Kidney (tissue), 14 donors: ENCODE measurements around the gene SOX5. TPM values are rescaled to one million over a fixed set of nuclear protein-coding genes. Genes with fewer than 3 reads are reported as not detected.
A peak's percentile ranks its signal among the peaks of the same experiment; 100 is the strongest.

Source experiments
- DNase-seq, 5 donors: peaks; one replicate each; pipeline ENCODE4 v3.0.0-alpha.2; 2013 to 2020
- FAIRE-seq: peaks from 2 replicates; lab custom pipeline; 2012; peaks lifted over from hg19 to GRCh38; lab: Jason Lieb, UNC
- H3K27ac ChIP-seq, 2 donors: one replicate each; pipeline ENCODE4 v1.7.0; 2013; ENCODE audit warnings: low read depth in 2 of 2, low read length in 2 of 2, inconsistent platforms in 1 of 2
- H3K27me3 ChIP-seq: one replicate; pipeline ENCODE4 v1.7.1; 2013; ENCODE audit warnings: low read length, inconsistent platforms; ENCODE audit not compliant: control insufficient read depth, insufficient read depth
- H3K36me3 ChIP-seq, 3 donors: one replicate each; pipeline versions ENCODE4 v1.7.0 to v1.7.1; 2013; ENCODE audit warnings: low read length in 3 of 3, control low read depth in 1 of 3, inconsistent platforms in 1 of 3; ENCODE audit not compliant: insufficient read depth in 3 of 3, control insufficient read depth in 2 of 3
- H3K4me1 ChIP-seq, 3 donors: one replicate each; pipeline versions ENCODE4 v1.7.0 to v1.7.1; 2013; ENCODE audit warnings: low read length in 3 of 3, inconsistent platforms in 1 of 3, low read depth in 1 of 3; ENCODE audit not compliant: control insufficient read depth in 2 of 3, insufficient read depth in 2 of 3
- H3K4me3 ChIP-seq, 3 donors: one replicate each; pipeline versions ENCODE4 v1.7.0 to v1.8.1; 2013; ENCODE audit warnings: low read length in 3 of 3, control low read depth in 1 of 3, inconsistent platforms in 1 of 3
- H3K9ac ChIP-seq, 3 donors: one replicate each; pipeline versions ENCODE4 v1.7.0 to v1.7.1; 2013; ENCODE audit warnings: low read length in 3 of 3, control low read depth in 1 of 3, inconsistent platforms in 1 of 3
- H3K9me3 ChIP-seq, 3 donors: one replicate each; pipeline versions ENCODE4 v1.7.0 to v1.7.1; 2013; ENCODE audit warnings: low read length in 3 of 3, control low read depth in 1 of 3, inconsistent platforms in 1 of 3; ENCODE audit not compliant: control insufficient read depth in 2 of 3, insufficient read depth in 1 of 3
- intact Hi-C: fragments of 100-400 bp; cut with DNase I; formaldehyde crosslinking; loops from one replicate; pipeline ENCODE4 v1.11.1; 2022
- polyA plus RNA-seq: library from polyadenylated mRNA; stranded (reverse); fragments of 350-450 nt; fragmentation: Illumina TruSeq; extraction: RNeasy Lipid Tissue Mini Kit (QIAGEN cat#74804); gene quantifications from one replicate; pipeline ENCODE4 v1.2.3, GENCODE V29; 2014; ENCODE audit warnings: low read depth, low replicate concordance; ENCODE audit not compliant: insufficient read depth
- total RNA-seq: library from RNA; stranded (reverse); fragmentation: NEBNext Ultra II Directional; extraction: Animal tissue kit (Norgen Biotek cat#: 25700); gene quantifications from one replicate; pipeline ENCODE4 v1.2.1, GENCODE V29; 2021
- TF ChIP-seq, protein P1 (sequence below): IDR thresholded peaks from 3 replicates; pipeline ENCODE4 v1.5.1; 2012; ENCODE audit warnings: mild to moderate bottlenecking, moderate library complexity, borderline replicate concordance; ENCODE audit not compliant: insufficient read depth; ENCODE audit errors: extremely low read depth
- donor health status: control.
- donor health status: control.
- donor health status: control.
- donor health status: control.
- donor health status: control.
- donor health status: DM: yes; HTN: yes; CAD: no.
- donor health status: Normal renal cell carcinoma (clear cell type).

Gene SOX5
- total and polyA plus RNA-seq, 2 donors from 2014 or later, result 0.54 to 10.8 TPM

DNA sequence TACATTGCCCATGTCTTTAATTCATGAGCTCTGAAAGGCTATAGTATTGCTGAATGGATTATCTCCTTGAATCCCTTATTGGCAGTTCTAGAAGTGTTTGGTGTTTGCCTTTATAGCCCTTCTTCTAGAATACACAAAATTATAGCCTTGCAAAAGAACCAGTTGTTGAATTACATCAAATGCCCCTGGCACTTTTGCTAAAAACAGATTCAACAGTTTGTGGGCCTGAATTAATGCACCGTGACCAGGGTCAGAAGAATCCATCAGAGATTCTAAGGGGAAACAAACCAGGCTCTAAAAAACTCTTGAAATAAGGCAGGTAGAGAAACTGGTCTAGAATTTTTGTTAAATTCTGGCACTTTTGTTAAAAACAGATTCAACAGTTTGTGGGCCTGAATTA is 197.8 kb downstream of the SOX5 start:
- FAIRE-seq (no peak), DNase-seq (peak in 3 of 5 donors; percentile 21 to 41 (median 39))
- H3K36me3 ChIP-seq, result no peaks in the 10 kb centered on the region
- H3K9ac ChIP-seq, result no peak overlapping the region
- no peak overlapping the region for H3K27ac ChIP-seq
- H3K4me3 ChIP-seq, result no peak overlapping the region
- H3K27me3 ChIP-seq, result no peaks in the 10 kb centered on the region
- TF ChIP-seq, protein P1, sequence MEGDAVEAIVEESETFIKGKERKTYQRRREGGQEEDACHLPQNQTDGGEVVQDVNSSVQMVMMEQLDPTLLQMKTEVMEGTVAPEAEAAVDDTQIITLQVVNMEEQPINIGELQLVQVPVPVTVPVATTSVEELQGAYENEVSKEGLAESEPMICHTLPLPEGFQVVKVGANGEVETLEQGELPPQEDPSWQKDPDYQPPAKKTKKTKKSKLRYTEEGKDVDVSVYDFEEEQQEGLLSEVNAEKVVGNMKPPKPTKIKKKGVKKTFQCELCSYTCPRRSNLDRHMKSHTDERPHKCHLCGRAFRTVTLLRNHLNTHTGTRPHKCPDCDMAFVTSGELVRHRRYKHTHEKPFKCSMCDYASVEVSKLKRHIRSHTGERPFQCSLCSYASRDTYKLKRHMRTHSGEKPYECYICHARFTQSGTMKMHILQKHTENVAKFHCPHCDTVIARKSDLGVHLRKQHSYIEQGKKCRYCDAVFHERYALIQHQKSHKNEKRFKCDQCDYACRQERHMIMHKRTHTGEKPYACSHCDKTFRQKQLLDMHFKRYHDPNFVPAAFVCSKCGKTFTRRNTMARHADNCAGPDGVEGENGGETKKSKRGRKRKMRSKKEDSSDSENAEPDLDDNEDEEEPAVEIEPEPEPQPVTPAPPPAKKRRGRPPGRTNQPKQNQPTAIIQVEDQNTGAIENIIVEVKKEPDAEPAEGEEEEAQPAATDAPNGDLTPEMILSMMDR, result no peak
- intact Hi-C loops, result no loop called here
- H3K4me1 ChIP-seq, result no peaks in the 10 kb centered on the region
- H3K9me3 ChIP-seq, result no peaks in the 10 kb centered on the region

DNA sequence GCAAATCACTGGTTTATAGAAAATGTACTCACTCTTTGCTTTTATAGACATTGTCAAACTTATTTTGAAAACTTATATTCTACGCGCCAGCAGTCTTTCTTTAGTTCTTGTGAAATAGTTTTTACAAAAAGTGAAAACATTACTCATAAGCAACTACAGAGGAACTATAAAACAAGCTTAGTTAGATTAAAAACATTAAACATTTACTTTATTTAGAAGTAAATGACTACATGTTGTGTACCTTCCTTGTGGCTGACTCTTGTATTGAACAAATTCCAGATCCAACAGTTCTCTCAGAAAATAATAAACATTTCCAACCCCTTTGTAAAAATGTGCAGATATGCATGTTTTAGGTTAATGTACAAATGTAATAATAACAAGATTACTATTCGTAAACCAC is 198.5 kb downstream of the SOX5 start:
- FAIRE-seq (peak; percentile 45), DNase-seq (no peak)
- Histone ChIP-seq H3K36me3 (no peaks in the 10 kb centered on the region), H3K4me3 (no peak overlapping the region), H3K4me1 (no peaks in the 10 kb centered on the region), H3K27me3 (no peaks in the 10 kb centered on the region), H3K27ac (no peak overlapping the region), H3K9ac (no peak overlapping the region), H3K9me3 (no peaks in the 10 kb centered on the region)
- intact Hi-C loops, result no loop called here
- TF ChIP-seq, protein P1, result no peak

DNA sequence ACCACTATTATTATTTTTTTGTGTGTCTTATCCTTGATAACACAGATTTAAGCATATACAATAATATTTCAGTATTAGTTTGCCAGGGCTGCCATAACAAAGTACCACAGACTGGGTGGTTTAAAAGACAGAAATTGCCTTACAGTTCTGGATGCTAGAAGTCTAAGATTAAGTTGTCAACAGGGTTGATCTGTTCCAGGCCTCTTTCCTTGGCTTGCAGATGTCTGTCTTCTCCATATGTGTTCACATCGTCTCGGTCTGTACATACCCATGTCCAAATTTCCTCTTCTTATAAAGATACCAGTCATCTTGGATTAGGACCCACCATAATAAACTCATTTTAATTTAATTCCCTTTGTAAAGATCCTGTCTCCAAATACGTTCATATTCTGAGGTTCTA is 204.8 kb downstream of the SOX5 start:
- no peak overlapping the region for H3K4me3 ChIP-seq
- H3K9me3 ChIP-seq, result no peaks in the 10 kb centered on the region
- DNase-seq (no peak), FAIRE-seq (no peak)
- H3K27ac ChIP-seq, result no peak overlapping the region
- no peak overlapping the region for H3K9ac ChIP-seq
- no peaks in the 10 kb centered on the region for H3K36me3 ChIP-seq
- TF ChIP-seq, protein P1, result no peak
- no peaks in the 10 kb centered on the region for H3K4me1 ChIP-seq
- H3K27me3 ChIP-seq, result no peaks in the 10 kb centered on the region
- intact Hi-C loops, result no loop called here

DNA sequence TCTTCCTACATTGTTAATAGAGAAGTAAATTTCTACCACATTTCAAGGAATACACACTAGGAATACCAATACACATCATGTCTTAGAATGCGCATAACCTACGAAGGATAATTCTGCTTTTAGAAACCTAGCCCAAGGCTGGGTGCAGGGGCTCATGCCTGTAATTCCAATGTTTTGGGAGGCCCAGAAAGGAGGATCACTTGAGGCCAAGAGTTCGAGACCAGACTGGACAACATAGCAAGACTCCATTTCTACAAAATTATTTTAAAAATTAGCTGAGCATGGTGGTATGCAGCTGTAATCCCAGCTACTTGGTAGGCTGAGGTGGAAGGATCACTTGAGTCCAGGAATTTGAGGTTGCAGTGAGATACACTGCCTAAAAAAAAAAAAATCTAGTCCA is 206.9 kb downstream of the SOX5 start:
- DNase-seq (no peak), FAIRE-seq (no peak)
- H3K9me3 ChIP-seq, result no peaks in the 10 kb centered on the region
- no peaks in the 10 kb centered on the region for H3K27me3 ChIP-seq
- intact Hi-C loops, result no loop called here
- no peak overlapping the region for H3K9ac ChIP-seq
- no peak overlapping the region for H3K27ac ChIP-seq
- TF ChIP-seq, protein P1, result no peak
- H3K4me3 ChIP-seq, result no peak overlapping the region
- H3K36me3 ChIP-seq, result no peaks in the 10 kb centered on the region
- H3K4me1 ChIP-seq, result no peaks in the 10 kb centered on the region
